IPS-20b (cell line): ENCODE results near the gene HMOX1.
"Not testable (repeated sequence)": the region's sequence is repeated elsewhere in the genome, so short reads cannot be mapped to it uniquely, and the experiment has no call there.

ENCODE experiments used
- H3K27ac ChIP-seq: one replicate; pipeline ENCODE4 v1.5.1; 2013; ENCODE audit warnings: low read length
- H3K27me3 ChIP-seq: 2 replicates; pipeline ENCODE4 v1.6.1; 2013; ENCODE audit warnings: mild to moderate bottlenecking, low read length, inconsistent platforms; ENCODE audit not compliant: insufficient read depth
- H3K36me3 ChIP-seq: 2 replicates; pipeline ENCODE4 v1.6.1; 2013; ENCODE audit warnings: low read depth, mild to moderate bottlenecking, inconsistent platforms, low read length, moderate library complexity; ENCODE audit not compliant: insufficient read depth
- H3K4me1 ChIP-seq: 2 replicates; pipeline ENCODE4 v1.6.1; 2013; ENCODE audit warnings: mild to moderate bottlenecking, control low read depth, inconsistent platforms, low read length, moderate library complexity; ENCODE audit not compliant: insufficient read depth
- H3K4me3 ChIP-seq: 2 replicates; pipeline ENCODE4 v1.5.1; 2013; ENCODE audit warnings: mild to moderate bottlenecking, low read length, inconsistent platforms
- H3K9ac ChIP-seq: 2 replicates; pipeline ENCODE4 v1.6.1; 2013; ENCODE audit warnings: low read depth, mild to moderate bottlenecking, inconsistent platforms, low read length, moderate library complexity
- H3K9me3 ChIP-seq: 2 replicates; pipeline ENCODE4 v1.6.1; 2013; ENCODE audit warnings: mild to moderate bottlenecking, low read depth, low read length, inconsistent platforms; ENCODE audit not compliant: insufficient read depth

The HMOX1 gene

GRCh38 chr22:35384975-35385588 lies 4.2 kb downstream of the HMOX1 start:
- Histone ChIP-seq H3K27me3 (peaks cover 4% of the 10 kb centered on the region; the same call in 1 of the 2 replicates), H3K9me3 (no peaks in the 10 kb centered on the region), H3K27ac (no peak overlapping the region), H3K4me1 (0 out of 2 replicates have a peak, but pooled peaks cover 4% of the 10 kb centered on the region), H3K4me3 (no peak overlapping the region), H3K36me3 (peaks cover 29% of the 10 kb centered on the region), H3K9ac (no peak overlapping the region)

GRCh38 chr22:35386670-35387288 lies 5.9 kb downstream of the HMOX1 start:
- Histone ChIP-seq H3K27ac (no peak overlapping the region), H3K4me3 (no peak overlapping the region), H3K4me1 (no peaks in the 10 kb centered on the region), H3K9ac (no peak overlapping the region), H3K27me3 (no peaks in the 10 kb centered on the region), H3K36me3 (peaks cover 36% of the 10 kb centered on the region), H3K9me3 (no peaks in the 10 kb centered on the region)

- no peaks in the 10 kb centered on the region for H3K9me3 ChIP-seq
- no peak overlapping the region for H3K27ac ChIP-seq
- peaks cover 38% of the 10 kb centered on the region for H3K36me3 ChIP-seq
Measured at GRCh38 chr22:35390933-35391332, 10.0 kb downstream of the HMOX1 start.

GRCh38 chr22:35392357-35392756 lies 11.5 kb downstream of the HMOX1 start:
- Histone ChIP-seq H3K27me3 (no peaks in the 10 kb centered on the region), H3K27ac (no peak overlapping the region), H3K4me3 (no peak overlapping the region), H3K36me3 (peaks cover 28% of the 10 kb centered on the region), H3K9me3 (no peaks in the 10 kb centered on the region), H3K9ac (no peak overlapping the region), H3K4me1 (no peaks in the 10 kb centered on the region)

More at GRCh38 chr22:35390933-35391332, 10.0 kb downstream of the HMOX1 start:
- no peaks in the 10 kb centered on the region for H3K4me1 ChIP-seq
- H3K4me3 ChIP-seq, result no peak overlapping the region
- H3K27me3 ChIP-seq, result no peaks in the 10 kb centered on the region
- no peak overlapping the region for H3K9ac ChIP-seq

- H3K36me3 ChIP-seq, result peaks cover 23% of the 10 kb centered on the region
- H3K4me1 ChIP-seq, result no peaks in the 10 kb centered on the region
- no peak overlapping the region for H3K4me3 ChIP-seq
- H3K27ac ChIP-seq, result no peak overlapping the region
- no peaks in the 10 kb centered on the region for H3K27me3 ChIP-seq
- H3K9ac ChIP-seq, result no peak overlapping the region
- H3K9me3 ChIP-seq, result no peaks in the 10 kb centered on the region
Measured at GRCh38 chr22:35393116-35394010, 12.5 kb downstream of the HMOX1 start.

GRCh38 chr22:35394011-35394312 lies 13.1 kb downstream of the HMOX1 start:
- Histone ChIP-seq H3K4me3 (no peak overlapping the region), H3K27ac (no peak overlapping the region), H3K9ac (no peak overlapping the region), H3K9me3 (no peaks in the 10 kb centered on the region), H3K27me3 (no peaks in the 10 kb centered on the region), H3K36me3 (peaks cover 23% of the 10 kb centered on the region), H3K4me1 (no peaks in the 10 kb centered on the region)

GRCh38 chr22:35394810-35395563 lies 14.1 kb downstream of the HMOX1 start:
- no peak overlapping the region for H3K9ac ChIP-seq
- H3K36me3 ChIP-seq, result peaks cover 19% of the 10 kb centered on the region
- no peaks in the 10 kb centered on the region for H3K27me3 ChIP-seq
- H3K27ac ChIP-seq, result no peak overlapping the region
- H3K4me1 ChIP-seq, result no peaks in the 10 kb centered on the region; the same call in 1 of the 2 replicates
- H3K4me3 ChIP-seq, result no peak overlapping the region
- no peaks in the 10 kb centered on the region for H3K9me3 ChIP-seq

GRCh38 chr22:35396622-35397021 lies 15.7 kb downstream of the HMOX1 start:
- H3K4me1 ChIP-seq, result not testable (repeated sequence)
- peak overlapping the region; percentile 2; the same call in 1 of the 2 replicates for H3K9ac ChIP-seq

GRCh38 chr22:35397095-35397904 lies 16.4 kb downstream of the HMOX1 start:
- Histone ChIP-seq H3K9me3 (no peaks in the 10 kb centered on the region), H3K27ac (no peak overlapping the region), H3K4me1 (peaks cover 11% of the 10 kb centered on the region), H3K9ac (no peak overlapping the region), H3K4me3 (no peak overlapping the region), H3K36me3 (peaks cover 21% of the 10 kb centered on the region), H3K27me3 (no peaks in the 10 kb centered on the region)

More at GRCh38 chr22:35396622-35397021, 15.7 kb downstream of the HMOX1 start:
- peaks cover 18% of the 10 kb centered on the region for H3K36me3 ChIP-seq
- not testable (repeated sequence) for H3K4me3 ChIP-seq, H3K9me3 ChIP-seq, H3K27me3 ChIP-seq, H3K27ac ChIP-seq

GRCh38 chr22:35398591-35398973 lies 17.7 kb downstream of the HMOX1 start:
- H3K9me3 ChIP-seq, result no peaks in the 10 kb centered on the region
- H3K27me3 ChIP-seq, result no peaks in the 10 kb centered on the region
- peaks cover 18% of the 10 kb centered on the region for H3K4me1 ChIP-seq
- peaks cover 27% of the 10 kb centered on the region for H3K36me3 ChIP-seq
- H3K27ac ChIP-seq, result peak overlapping the region; percentile 75
- no peak overlapping the region; the same call in 1 of the 2 replicates for H3K9ac ChIP-seq
- no peak overlapping the region for H3K4me3 ChIP-seq
